Measurements from ENCODE around the gene ZNF157. TPM values are rescaled to one million over a fixed set of nuclear protein-coding genes. Genes with fewer than 3 reads are reported as not detected.
"Not testable (repeated sequence)": the region's sequence is repeated elsewhere in the genome, so short reads cannot be mapped to it uniquely, and the experiment has no call there.

The ZNF157 gene
- under 1 TPM in 1 of 2 donors, not detected in 1; 0.17 TPM for total RNA-seq
- long read RNA-seq: 0 reads

- intact Hi-C loops (cut with DNase I, micrococcal nuclease): no loop called here
- ATAC-seq (no peak), DNase-seq (no peak)
These were observed at the start of gene ZNF157 for GRCh38 chrX:47370278-47370677. ZNF157 (plus strand) TSS chrX:47370578; CDS start chrX:47370669, 91 bp downstream.

- intact Hi-C loops (cut with DNase I, micrococcal nuclease): no loop called here
- no peak for ATAC-seq
- peak; percentile 24 to 36 for DNase-seq
These were observed 49.0 kb upstream of the ZNF157 start for GRCh38 chrX:47321386-47321785.

- DNase-seq: no peak
- ATAC-seq: no peak
- intact Hi-C loops (cut with DNase I, micrococcal nuclease): no loop called here
These were observed 48.5 kb upstream of the ZNF157 start for GRCh38 chrX:47321823-47322371.

- DNase-seq (no peak), ATAC-seq (no peak)
- intact Hi-C loops (cut with DNase I, micrococcal nuclease): no loop called here
These were observed 42.5 kb upstream of the ZNF157 start for GRCh38 chrX:47327902-47328301.

GRCh38 chrX:47332729-47333128 is 37.6 kb upstream of the ZNF157 start:
- DNase-seq; ATAC-seq; intact Hi-C loops (cut with DNase I, micrococcal nuclease): not testable (repeated sequence)

GRCh38 chrX:47351706-47352105 is 18.7 kb upstream of the ZNF157 start:
- intact Hi-C loops (cut with DNase I, micrococcal nuclease): no loop called here
- ATAC-seq (no peak), DNase-seq (no peak)

- DNase-seq (no peak), ATAC-seq (no peak)
- intact Hi-C loops (cut with DNase I, micrococcal nuclease): no loop called here
These were observed 11.9 kb upstream of the ZNF157 start for GRCh38 chrX:47358387-47359065.

GRCh38 chrX:47360423-47361179 is 9.8 kb upstream of the ZNF157 start:
- no peak for ATAC-seq
- intact Hi-C loops (cut with DNase I, micrococcal nuclease): no loop called here
- no peak for DNase-seq

GRCh38 chrX:47361538-47362511 is 8.6 kb upstream of the ZNF157 start:
- DNase-seq: peak; percentile 34 to 68
- peak; percentile 62 for ATAC-seq
- intact Hi-C loops (cut with DNase I, micrococcal nuclease): no loop called here

- intact Hi-C loops (cut with DNase I, micrococcal nuclease): no loop called here
- ATAC-seq (peak; percentile 76), DNase-seq (peak; percentile 44 to 46)
These were observed 4.2 kb upstream of the ZNF157 start for GRCh38 chrX:47366041-47366722.

GRCh38 chrX:47373198-47373597 is 2.8 kb downstream of the ZNF157 start:
- intact Hi-C loops (cut with DNase I, micrococcal nuclease): no loop called here
- ATAC-seq (no peak), DNase-seq (no peak)

- ATAC-seq (peak; percentile 40), DNase-seq (peak; percentile 25 to 38)
- intact Hi-C loops (cut with DNase I, micrococcal nuclease): loop anchor here in 1 of 2 donors (5.0 to 10.0 kb wide), 2 partner anchors 145 to 188 kb away; partner anchors contain the start of gene UBA1
These were observed 9.9 kb downstream of the ZNF157 start for GRCh38 chrX:47380268-47380667.

- intact Hi-C loops (cut with DNase I, micrococcal nuclease): loop anchor here in 1 of 2 donors (5.0 to 10.0 kb wide), 2 partner anchors 144 to 189 kb away; partner anchors contain the start of gene UBA1
- not testable (repeated sequence) for ATAC-seq, DNase-seq
These were observed 10.5 kb downstream of the ZNF157 start for GRCh38 chrX:47380837-47381236.

GRCh38 chrX:47384502-47384901 is 14.1 kb downstream of the ZNF157 start:
- peak; percentile 83 for ATAC-seq
- intact Hi-C loops (cut with DNase I, micrococcal nuclease): loop anchor here in 1 of 2 donors (5.0 to 10.0 kb wide), 2 partner anchors 140 to 192 kb away; partner anchors contain the start of gene UBA1
- DNase-seq: peak; percentile 35 to 75

- DNase-seq: no peak
- intact Hi-C loops (cut with DNase I, micrococcal nuclease): no loop called here
- no peak for ATAC-seq
These were observed 20.4 kb downstream of the ZNF157 start for GRCh38 chrX:47390780-47391179.

GRCh38 chrX:47413179-47413594 is 42.8 kb downstream of the ZNF157 start:
- DNase-seq (no peak), ATAC-seq (no peak)
- intact Hi-C loops (cut with DNase I, micrococcal nuclease): no loop called here

- ATAC-seq (no peak), DNase-seq (no peak)
- intact Hi-C loops (cut with DNase I, micrococcal nuclease): no loop called here
These were observed 49.9 kb downstream of the ZNF157 start for GRCh38 chrX:47420265-47420664.

GRCh38 chrX:47420962-47421361 is 50.6 kb downstream of the ZNF157 start:
- DNase-seq (no peak), ATAC-seq (no peak)
- intact Hi-C loops (cut with DNase I, micrococcal nuclease): no loop called here

Measured in left colon (tissue), 2 donors.